HG03066 (cell line): ENCODE measurements around the gene TBCC.
A peak's percentile ranks its signal among the peaks of the same experiment; 100 is the strongest.

ENCODE experiments used
- ATAC-seq: cut with Tn5 transposase; IDR thresholded peaks from one replicate; pipeline ENCODE4 v1.9.1; 2021; ENCODE audit warnings: low read depth; ENCODE audit not compliant: unreplicated experiment

Gene TBCC, protein sequence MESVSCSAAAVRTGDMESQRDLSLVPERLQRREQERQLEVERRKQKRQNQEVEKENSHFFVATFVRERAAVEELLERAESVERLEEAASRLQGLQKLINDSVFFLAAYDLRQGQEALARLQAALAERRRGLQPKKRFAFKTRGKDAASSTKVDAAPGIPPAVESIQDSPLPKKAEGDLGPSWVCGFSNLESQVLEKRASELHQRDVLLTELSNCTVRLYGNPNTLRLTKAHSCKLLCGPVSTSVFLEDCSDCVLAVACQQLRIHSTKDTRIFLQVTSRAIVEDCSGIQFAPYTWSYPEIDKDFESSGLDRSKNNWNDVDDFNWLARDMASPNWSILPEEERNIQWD

DNA sequence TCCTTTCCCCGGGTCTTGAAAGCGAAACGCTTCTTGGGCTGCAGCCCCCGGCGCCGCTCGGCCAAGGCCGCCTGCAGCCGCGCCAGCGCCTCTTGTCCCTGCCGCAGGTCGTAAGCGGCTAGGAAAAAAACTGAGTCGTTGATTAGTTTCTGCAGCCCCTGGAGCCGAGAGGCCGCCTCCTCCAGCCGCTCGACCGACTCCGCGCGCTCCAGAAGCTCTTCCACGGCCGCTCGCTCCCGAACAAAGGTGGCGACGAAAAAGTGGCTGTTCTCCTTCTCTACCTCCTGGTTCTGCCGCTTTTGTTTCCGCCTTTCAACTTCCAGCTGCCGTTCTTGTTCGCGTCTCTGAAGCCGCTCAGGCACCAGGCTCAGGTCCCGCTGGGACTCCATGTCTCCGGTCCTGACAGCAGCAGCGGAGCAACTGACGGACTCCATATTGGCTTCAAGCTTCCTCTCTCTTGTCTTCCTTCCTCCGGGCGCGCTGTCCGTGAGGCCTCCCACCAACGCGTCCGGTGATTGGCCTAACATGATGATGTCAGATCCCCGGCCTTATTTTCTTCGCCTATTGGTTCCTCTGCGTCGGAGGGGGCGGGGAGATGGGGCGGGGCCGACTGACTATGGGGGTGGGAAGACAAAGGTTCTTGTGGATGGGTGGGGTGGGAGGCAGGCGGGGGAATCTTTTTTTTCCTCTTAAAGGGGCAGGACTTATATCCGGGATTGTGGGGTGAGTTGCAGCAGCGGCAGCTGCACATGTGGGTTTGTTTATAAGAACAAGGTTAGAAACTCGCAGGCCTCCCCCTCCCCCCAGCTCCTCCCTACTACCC, at the start of gene TBCC:
TSS of gene TBCC (minus strand) at position 464 of the 823 bp plus-strand sequence. CDS start at position 434, 30 bp downstream.
- ATAC-seq: peak; percentile 62

DNA sequence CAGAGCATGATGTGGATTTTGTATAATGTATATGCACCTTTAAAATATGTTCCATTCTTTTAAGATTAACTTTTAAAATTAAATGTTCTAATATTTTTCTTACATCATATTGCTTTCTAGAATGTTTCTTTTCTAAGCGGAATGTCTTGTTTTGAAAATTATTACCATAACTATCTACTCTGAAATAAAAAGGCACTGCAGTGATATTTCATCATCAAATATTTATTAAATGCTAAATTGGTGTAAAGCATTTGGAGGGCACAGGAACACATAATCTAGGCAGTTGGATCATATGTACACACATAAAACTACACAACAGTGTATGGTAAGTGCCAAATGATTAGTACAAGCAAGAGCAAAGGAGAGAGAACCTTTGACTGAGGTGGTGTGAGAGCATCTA, 49.7 kb upstream of the TBCC start:
- no peak for ATAC-seq

DNA sequence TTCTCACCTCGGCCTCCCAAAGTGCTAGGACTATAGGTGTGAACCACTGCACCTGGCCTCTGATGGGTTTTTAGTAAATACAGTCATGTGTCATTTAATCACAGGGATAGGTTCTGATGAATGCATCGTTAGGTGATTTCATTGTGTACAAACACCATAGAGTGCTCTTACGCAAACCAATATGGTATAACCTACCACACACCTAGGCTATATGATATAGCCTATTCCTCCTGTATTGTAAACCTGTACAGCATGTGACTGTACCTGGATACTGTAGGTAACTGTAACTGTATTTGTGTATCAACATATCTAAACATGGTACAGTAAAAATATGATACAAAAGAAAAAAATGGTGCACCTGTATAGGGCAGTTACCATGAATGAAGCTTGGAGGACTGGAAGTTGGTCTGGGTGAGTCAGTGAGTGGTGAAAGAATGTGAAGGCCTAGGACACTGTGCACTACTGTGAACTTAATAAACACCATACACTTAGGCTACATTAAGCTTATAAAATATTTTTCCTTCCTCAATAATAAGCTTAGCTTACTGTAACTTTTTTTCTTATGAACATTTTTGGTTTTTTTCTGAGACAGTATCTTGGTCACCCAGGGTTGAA, 45.9 kb upstream of the TBCC start:
- no peak for ATAC-seq

DNA sequence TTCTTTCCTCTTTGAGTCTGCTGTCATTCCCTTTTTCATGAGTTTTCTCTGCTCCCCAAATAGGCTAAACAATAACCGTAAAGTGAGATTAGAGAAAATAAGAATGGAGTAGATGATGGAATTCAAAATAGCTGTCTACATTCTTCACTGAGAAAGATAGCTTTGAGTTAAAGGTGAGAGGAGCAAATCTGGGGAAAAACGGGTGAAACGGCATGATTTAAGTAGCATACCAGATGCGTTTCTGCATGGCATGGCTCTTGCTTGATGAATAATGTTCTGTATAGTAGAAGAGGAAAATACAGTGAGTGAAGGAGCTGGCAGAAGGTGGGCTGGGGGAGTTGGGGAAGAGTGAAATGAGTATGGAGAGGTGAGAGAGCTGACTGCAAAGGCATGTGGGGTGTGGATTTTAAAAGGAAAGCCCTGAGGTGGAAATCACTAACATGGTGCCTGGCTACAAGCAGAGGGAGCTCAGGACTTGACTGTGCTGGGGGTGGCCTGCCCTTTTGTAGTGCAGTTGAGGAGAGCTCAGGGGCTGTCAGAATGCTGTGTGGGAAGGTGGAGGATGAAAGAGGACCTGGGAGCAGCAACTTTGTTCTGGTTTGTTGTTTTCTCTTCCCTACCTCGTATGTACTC, 44.8 kb upstream of the TBCC start:
- no peak for ATAC-seq

DNA sequence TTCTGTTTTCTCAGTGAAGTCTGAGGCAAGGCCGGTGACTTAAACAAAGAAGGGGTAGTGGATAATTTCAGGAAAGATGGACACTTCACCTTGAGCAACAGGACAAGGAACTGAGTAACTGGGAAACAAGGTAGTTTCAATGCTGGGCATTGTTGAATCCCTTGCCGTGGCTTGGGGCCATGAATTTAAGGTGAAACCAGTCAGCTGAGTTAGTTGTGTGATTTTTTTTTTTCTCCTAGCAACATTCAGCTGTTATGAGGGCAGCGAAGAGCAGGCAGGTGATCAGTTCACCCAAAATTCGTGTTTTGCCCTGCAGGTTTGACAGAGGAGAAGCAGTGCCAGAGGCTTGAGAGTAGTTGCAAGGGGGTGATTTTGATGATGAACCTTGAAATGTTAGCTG, 42.8 kb upstream of the TBCC start:
- ATAC-seq: no peak

DNA sequence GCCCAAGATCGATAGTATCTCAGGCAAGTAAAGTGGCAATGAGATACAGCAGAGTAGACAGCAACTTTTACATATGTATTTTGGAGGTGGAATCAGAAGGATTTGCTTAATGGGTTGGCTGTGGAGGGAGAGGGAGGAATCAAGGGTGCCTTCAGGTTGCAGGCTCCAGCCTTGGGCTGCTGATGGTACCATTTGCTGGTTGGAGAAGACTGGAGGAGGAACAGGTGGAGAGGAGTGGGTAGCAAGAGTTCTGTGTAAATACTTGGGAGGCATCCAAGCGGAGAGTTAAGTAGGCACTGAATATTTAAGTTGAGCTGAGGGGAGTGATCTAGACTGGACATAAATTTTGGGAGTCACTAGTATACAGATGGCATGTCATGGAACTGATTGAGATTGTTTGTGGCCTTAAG, 41.2 kb upstream of the TBCC start:
- no peak for ATAC-seq

DNA sequence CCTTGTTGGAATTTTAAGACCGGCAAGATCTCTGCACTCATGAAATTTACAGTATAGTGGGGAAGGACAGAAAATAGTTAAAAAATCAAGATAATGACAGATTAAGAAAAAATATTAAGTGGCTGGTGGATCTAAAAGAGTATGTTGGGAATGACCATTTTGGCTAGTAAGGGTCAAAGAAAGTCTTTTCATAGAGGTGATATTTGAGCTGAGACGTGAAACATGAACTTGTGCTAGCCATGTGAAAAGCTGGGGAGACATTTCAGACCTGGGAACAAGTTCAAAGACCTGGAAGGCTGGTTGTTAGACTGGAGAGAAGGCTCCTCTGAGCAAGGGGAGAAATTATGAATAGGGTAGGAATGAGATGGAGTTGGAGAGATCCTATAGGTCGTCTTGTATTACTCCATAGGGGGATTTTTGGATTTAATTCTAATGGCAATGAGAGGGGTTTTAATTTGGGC, 40.7 kb upstream of the TBCC start:
- no peak for ATAC-seq

DNA sequence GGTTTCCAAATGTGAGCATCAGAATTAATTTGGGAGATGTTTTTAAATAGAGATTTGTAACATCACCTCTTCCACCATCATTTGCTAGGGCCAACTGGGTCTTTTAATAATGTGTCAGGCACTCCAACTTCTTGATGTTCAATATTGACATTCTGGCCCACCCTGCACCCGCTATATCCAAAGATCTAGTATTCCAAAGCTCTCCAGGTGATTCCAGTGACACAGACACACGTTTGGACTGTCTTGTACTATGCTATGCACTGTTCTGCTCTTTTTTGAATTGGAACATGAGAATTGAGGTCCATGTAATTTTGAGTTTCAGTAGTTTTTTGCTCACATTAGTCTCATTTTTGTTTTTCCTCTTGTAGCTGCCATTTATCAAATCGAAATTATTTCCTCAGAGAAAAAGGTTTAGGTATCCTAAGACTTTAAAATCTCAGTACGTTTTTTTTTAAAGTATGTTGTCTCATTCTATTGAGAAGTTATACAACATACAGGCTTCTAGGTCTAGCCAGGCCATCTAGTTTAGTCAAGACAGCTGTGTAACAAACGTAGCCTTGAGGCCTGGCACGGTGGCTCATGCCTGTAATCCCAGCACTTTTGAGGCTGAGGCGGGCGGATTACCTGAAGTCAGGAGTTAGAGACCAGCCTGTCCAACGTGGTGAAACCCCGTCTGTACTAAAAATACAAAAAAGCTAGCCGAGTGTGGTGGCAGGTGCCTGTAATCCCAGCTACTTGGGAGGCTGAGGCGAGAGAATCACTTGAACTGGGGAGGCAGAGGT, 39.0 kb upstream of the TBCC start:
- no peak for ATAC-seq

DNA sequence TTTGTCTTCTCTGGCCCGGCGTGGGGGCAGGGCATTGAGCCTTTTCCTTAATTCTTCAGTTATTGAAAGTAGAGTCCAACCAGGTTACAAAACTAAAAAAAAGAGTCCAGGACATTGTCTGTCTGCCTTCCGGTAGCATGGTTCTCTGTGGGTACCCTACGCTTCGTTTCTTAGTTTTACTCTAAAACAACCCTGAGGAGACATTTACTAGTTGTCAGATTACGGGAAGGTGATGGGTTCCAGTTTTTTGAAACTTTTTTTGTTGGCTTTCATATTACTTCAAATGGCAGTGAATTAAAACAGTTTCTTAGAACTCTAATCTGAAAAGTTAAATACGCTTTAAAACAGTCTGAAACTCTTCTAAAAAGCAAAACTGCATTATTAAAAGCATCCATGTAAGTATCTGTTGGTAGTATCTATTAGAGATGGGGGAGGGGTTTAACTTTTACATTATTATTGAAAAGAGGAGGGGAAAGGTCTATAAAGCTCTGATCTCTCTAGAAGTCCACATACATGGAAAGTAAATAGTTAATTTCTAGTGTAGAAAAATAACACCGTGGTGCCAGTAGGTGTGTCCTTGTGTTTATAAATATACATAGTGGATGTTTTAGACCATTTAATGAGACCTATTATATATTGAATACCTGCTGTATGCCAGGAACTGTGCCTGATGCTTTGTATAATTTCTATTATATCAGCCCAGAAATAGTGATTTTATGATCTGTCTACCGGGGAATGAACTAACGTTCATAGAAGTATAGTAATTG, 38.2 kb upstream of the TBCC start:
- ATAC-seq: no peak

DNA sequence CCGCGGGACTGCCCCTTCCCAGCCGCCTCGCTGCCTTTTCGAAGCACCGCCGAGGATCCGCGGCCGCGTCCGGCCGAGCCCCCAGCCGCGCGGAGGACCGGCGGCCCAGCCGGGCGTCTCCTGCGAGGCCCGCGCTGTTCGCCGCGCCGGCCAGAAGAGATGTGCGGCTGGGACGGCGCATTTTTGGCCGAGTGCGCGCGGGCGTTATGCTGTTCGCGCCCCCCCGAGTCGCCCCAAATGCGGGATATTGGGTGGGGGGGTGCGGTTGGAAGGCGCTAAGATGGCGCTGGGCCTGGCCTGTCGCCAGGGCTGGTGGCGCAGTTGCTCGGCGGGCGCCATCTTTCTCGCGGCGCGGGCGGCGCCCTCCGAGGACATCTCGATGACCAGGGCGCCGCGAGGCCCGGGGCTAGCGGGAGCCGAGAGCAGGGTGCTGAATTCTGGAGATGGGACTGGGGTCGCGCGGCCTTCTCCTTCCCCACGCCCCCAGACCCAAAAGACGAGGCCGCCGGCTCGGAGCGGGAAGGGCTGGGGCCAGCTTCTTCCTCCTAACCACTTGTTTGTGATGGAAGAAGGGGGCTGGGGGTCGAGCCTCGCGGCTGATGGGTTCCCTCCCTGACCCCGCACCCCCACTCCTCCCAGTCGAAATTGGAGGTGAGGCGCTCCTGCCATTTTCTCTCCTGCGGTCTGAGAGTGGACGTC, 37.4 kb upstream of the TBCC start:
- ATAC-seq: no peak

DNA sequence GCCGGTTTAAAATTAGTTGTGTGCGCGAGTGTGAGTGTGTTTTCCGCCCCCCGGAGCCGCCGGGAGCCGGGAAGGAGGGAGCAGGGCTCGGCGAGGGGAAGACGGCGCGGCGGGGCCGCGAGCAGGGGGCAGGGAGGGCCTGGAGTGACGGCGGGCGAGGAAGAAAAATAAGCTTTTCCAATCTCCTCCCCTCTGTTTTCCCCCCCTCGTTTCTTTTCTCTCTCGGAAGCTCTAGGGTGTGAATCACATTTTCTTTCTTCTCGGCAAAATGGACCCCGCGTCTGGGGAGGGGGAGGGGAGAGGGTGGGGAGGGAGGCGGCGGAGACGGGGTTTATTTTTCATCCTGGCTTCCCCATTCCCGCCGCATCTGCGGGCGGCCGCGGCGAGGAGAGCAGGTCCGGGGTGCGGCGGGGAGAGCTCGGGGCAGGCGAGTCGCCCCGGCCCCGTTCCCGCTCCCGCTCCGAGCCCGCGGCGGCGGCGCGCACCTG, 36.8 kb upstream of the TBCC start:
- no peak for ATAC-seq

DNA sequence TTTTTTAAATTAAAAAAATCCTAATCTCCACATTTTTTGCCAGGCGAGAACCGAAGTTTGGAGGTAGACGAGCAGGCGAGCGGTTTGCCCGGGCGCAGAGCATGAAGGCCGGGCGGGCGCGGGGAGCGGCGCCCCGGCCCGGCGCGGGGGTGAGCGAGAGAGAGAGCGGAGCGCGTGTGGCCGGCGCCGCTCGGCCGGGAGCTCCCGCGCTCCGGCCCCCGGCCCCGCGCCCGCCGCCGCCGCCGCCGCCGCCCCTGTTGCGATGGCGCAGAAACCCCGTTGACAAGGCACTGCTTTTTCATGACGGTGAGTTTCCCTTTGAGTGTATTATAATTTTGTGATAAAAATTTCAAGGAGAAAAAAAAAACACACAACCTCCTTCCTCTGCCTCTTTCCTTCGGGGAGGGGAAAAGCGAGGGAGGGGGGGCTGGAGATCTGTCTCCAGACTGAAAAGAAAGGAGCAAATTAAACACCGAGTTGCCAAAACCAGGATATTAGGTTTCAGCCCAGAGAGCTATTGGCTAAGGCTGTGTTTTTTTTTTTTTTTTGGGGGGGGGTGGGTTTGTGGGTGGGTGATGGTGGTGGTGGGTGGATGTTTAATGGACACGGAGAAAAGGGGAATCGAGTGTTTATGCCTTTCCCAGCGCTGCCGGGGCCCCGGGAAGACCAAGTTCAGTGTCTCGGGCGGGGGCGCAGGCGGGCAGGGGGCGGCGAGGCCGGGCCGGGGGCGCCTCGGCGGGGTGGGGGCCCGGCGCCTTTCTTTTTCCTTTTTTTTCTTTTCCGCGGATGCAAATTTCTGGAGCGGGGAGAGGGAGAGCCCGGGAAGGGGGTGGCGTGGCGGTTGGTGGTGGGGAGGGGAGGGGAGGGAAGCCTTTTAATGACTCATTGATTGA, 36.1 kb upstream of the TBCC start, which contains the start of gene BICRAL:
TSS of gene BICRAL (plus strand) at position 257 of the 893 bp plus-strand sequence. CDS start 39,971 bp downstream, outside the sequence.
- no peak for ATAC-seq

DNA sequence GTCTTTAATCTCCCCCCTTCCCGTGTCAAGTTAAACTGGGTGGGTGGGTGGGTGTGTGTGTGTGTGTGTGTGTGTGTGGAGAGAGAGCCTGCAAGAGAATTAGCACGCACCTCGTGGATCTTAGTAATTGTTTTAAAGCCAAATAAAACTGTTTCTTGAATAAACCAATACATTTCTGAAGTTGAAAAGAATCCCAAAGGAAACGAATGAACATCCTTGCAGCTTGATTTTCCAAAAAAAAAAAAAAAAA, 35.6 kb upstream of the TBCC start:
- no peak for ATAC-seq

DNA sequence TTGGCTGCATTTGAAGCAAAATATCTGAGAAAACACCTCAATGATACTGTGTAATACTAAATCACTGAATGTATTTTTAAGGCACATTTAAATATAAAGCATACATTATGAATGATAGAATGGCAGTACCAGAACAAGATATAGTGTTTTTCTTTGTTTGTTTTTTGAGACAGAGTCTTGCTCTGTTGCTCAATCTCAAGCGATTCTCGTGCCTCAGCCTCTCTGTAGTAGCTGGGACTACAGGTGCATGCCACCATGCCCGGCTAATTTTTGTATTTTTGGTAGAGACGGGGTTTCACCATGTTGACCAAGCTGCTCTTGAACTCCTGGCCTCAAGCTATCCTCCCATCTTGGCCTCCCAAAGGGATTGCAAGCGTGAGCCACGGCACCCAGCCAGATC, 33.6 kb upstream of the TBCC start:
- no peak for ATAC-seq

DNA sequence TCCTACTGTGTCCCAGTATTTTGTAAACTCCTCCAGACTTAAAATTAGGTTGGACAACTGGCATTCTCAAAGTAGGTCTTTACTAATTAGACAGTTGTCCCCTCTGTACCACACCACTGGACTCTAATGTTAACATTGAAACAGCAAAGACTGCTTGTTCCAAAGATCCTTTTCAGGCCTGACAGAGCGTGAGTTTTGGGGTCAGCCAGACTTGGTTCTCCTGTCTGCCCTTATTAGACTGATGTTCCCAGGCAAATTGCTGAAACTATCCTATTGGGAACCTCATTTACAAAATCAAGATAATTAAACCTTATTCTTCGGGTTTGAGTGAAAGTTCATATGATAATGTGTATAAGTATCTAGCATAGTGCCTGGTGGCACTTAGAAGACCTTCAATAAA, 32.2 kb upstream of the TBCC start:
- no peak for ATAC-seq

DNA sequence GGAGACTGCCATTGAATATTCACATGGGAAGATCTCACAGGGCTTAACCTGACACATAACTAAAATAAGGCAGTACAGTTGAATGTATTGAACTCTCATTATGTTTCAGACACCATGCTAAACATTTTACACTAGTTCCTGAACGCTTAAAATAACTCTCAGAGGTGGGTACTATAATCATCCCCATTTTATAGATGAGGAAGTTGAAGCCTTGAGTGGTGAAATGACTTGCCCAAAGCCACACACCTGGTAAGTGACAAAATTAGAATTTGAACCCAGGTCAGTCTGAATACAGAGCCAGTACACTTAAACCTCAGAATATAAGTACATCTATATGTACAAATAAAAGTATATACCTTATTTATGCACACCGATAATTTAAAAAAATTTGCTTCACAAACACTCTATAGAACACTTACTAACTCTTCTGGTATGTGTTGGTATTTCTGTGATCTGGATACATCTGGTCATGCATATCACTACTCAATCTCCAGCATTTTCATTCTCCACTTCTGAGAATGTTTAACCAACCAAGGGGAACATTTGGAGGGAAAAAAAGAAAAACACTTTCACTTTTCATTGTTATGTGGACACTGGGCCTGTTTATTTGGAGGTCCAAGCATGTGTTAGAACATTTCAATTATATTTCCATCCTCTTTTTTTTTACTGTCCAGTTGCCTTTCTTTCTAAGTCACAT, 31.4 kb upstream of the TBCC start:
- ATAC-seq: no peak

DNA sequence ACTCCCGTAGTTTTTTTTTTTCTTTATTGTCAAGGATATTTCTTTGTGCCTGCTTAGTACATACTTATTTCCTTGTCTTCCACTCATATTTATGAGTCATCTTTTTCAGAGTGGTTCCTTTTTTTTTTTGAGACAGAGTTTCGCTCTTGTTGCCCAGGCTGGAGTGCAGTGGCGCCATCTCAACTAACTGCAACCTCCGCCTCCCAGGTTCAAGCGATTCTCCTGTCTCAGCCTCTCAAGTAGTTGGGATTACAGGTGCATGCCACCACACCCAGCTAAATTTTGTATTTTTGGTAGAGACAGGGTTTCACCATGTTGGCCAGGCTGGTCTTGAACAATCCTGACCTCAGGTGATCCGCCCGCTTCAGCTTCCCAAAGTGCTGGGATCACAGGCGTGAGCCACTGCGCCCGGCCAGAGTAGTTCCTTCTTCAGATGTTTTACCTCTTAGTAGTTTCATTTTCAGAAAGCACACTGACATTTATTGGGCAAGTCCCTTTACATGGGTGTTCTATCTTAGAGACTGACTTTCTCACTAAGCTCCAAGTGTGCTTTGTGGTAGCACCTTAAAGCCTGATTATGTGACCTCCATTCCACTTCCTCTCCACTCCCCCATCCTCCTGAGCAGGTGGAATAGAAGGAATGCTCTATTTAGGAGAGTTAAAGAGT, 29.1 kb upstream of the TBCC start:
- ATAC-seq: peak; percentile 49
